Stimulated activated CD4-positive, alpha-beta T cell treated with anti-CD3 and anti-CD28 coated beads, Interleukin-2, amount 100 ng/mL, for 48 hours (primary cell): ENCODE measurements around the gene RAD51B.
A peak's percentile ranks its signal among the peaks of the same experiment; 100 is the strongest.
"Not testable (repeated sequence)": the region's sequence is repeated elsewhere in the genome, so short reads cannot be mapped to it uniquely, and the experiment has no call there.

ENCODE experiments used
- DNase-seq, 2 donors: peaks; one replicate each; pipeline ENCODE4 v3.0.0-alpha.2; 2020

RAD51B gene

DNA sequence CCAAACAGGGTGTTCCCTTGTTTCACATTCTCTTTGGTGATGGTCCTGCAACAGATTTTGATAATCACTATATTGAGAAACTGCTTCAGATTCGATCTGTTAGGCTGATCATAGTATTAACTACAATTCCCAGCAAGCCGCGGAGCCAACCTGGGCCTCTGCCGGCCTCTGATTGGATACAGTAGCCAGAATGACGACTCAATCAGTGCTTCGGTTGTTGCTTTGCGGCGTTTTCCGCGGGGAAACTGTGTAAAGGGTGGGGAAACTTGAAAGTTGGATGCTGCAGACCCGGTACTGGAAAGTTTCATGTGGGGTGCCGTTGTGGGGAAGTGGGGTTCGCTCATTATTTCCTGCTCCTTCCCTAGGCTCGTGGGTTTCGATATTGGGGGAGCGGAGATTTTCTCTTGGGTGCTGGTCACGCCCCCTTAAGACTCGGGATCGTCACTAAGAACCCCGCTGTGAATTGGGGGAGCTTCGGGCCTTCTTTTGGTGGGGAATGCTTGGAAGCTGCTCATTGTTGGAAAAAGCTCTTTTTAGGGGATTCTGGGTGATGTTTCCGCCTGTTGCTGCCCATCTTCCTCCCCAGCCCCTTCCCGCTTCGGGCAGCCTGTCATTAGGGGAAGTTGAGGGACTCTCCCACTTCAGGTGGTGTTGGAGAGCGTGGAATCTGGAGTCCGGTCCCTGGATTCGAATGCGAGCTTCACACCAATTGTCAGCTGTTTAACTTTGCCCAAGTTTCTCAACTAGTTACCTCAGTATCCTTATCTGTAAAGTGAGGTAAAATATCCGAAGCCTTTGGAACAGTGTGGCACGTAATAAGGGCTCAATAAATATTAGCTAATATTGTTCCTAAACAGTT is at the start of gene RAD51B:
Gene RAD51B (plus strand): TSS at position 217 of the 859 bp plus-strand sequence.
- peak; percentile 79 to 83 for DNase-seq

DNA sequence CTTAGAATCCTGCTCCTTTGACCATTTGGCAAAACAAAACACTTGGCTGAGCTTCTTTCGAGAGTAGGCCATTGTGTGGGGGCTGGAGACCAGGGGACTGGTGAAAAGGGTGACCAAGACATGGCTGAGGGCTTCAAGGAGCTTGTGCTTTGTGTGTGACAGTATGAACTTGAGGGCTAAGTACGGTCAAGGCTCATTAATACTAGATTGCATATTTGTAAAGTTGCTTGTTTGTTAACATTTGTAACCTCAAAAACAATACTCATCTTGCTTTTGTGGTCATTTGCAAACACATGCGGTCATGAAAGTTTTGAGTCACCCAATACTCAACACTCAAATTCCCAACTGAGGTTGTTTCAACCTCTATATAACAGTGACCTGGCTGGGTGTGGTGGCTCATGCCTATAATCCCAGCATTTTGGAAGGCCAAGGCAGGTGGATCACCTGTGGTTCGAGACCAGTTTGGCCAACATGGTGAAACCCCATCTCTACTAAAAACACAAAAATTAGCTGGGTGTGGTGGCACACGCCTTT is 45.7 kb upstream of the RAD51B start:
- no peak for DNase-seq

DNA sequence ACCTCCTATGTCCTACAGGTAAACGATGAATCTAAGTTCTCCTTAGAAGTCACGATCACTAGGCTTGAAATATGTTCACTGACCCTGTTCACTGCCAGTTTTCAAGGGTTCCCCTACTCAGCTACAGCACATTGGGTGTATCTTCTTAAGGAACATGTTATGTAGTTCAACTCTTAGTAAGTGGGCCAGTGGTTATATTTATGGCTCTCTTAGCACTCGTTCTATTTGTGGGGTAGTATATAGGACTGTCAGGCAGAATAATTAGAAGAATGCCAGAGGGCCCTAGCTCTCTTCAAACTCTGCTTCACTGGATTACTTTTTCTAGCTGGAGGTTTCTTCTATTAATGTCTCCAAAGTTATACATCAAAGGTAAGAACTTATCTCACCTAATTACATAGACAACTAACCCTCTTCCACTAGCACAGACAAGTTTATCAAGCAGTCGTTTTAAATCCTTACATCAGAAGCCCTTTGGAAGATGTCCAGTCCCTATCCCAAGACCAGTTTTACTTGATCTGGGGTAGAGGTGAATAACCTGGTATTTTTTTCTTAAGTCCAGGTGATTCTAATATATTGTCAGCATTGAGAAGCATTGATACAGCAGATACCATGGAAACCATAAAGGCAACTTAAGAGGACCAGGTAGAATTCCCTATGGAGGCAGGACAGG is 42.8 kb upstream of the RAD51B start:
- no peak for DNase-seq

DNA sequence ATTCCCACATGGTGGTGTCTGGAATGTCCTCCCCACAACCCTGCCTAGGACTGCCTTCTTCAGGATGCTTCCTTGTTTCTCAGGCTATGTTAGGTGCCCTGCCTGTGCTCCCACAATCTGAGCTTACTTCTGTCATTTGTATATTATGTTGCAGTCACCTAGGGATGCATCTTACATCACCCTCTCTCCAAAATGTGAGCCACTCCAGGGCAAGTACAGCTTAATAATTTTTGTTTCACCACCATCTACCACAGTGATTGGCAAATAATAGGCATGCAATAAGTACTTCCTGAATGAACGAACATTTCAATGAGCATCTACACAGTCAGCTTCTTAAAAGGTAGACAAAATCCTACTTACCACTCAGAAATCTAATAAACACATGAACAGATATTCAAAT is 40.8 kb upstream of the RAD51B start:
- no peak for DNase-seq

- DNase-seq, result no peak
Observed at GRCh38 chr14:67782090-67782489, 37.5 kb upstream of the RAD51B start.

GRCh38 chr14:67784244-67784823 is 35.2 kb upstream of the RAD51B start:
- DNase-seq, result no peak

- DNase-seq, result no peak
Observed at GRCh38 chr14:67785270-67786109, 34.1 kb upstream of the RAD51B start.

DNA sequence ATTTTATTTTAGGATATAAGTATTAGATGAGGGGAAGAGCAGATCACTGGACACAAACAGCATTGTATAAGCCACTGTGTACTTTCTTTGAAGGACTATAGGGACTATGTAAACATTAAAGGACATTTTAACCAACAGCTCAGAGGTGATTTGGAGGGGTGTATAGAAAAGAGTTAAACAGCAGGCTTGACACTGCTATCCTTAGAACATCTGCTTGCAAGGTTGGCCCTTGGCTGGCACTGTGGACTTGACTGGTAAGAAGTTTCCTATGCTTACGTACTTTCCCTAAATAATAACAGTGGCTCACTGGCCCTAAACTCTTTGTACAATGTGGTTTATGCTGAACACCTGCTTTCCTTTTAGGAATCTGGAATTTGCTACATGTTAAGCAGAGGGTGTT is 31.9 kb upstream of the RAD51B start:
- DNase-seq, result no peak

DNA sequence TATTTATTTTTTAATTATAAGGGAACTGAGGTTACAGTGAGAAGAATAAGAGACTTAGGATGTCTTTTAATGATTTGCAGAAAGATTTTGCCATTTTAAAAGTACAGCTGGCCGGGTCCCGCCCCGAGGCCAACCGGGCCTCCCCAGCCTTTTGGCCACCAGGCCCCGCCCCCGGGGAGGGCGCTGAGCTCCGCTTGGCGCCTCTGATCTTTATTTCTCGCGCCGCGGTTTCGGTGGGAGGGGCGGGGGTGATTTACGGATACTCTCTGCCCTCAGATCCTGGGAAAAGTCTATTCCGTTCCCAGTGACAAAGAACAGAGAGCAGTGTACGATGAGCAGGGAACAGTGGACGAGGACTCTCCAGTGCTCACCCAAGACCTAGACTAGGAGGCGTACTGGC is 20.8 kb upstream of the RAD51B start:
- no peak for DNase-seq

- no peak for DNase-seq
Observed at GRCh38 chr14:67800743-67801142, 18.8 kb upstream of the RAD51B start.

- DNase-seq, result no peak
Observed at GRCh38 chr14:67806246-67806645, 13.3 kb upstream of the RAD51B start.

DNA sequence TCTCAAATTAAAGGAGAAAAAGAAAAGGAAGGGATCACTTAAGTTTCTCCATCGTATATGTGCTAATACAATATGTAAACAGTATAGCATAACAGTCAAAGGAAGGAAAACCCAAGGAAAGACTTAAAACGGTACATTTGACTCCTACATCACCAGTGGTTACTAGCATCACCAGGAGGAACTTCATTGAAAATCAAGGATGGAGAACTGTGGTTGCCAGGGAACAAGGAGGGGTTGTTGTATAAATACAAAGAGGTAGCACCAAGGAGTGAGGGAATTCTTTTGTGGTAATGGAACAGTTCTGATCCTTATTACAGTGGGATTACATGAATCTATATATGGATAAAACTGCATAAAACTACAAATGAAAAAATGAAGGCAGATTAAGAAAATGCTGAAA is 4.8 kb upstream of the RAD51B start:
- no peak for DNase-seq

- no peak for DNase-seq
Observed at GRCh38 chr14:67815573-67816225, 3.9 kb upstream of the RAD51B start.

- DNase-seq, result peak; percentile 76 to 80
Observed at GRCh38 chr14:67816326-67817002, 3.1 kb upstream of the RAD51B start, which contains the start of gene ZFYVE26. Gene ZFYVE26 (minus strand): TSS chr14:67816590. CDS start chr14:67815963, 627 bp downstream.

DNA sequence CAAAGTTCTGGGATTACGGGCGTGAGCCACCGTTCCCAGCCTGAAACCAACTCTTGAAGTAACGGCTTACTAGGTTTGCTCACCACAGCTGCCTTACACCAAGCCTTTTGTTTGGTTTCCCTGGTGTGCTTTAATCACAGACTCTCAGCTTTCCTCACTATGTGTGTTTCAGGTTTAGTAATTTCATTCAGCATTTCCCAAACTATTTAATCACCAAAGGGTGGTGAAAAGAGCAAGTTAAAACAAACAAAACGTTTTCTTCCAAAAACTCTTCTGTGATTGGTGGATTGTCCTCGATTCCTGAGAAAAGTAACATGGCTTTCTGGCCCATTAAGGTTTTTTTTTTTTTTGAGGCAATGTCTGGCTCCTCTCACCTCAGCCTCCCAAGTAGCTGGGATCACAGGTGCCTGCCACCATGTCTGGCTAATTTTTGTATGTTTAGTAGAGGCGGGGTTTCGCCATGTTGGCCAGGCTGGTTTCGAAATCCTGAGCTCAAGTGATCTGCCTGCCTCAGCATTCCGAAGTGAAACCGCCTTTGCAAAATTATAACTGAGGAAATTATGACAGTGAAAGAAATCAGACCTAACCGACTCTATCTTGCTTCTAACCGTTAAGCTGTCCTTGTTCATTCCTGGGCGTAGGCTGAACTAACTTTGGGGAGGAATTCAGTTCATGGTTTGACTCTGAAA is 1.7 kb upstream of the RAD51B start:
- DNase-seq, result no peak

- DNase-seq, result not testable (repeated sequence)
Observed at GRCh38 chr14:67818476-67818875, 1.1 kb upstream of the RAD51B start.

GRCh38 chr14:67820428-67820971 is 921 bp downstream of the RAD51B start:
- DNase-seq, result no peak

DNA sequence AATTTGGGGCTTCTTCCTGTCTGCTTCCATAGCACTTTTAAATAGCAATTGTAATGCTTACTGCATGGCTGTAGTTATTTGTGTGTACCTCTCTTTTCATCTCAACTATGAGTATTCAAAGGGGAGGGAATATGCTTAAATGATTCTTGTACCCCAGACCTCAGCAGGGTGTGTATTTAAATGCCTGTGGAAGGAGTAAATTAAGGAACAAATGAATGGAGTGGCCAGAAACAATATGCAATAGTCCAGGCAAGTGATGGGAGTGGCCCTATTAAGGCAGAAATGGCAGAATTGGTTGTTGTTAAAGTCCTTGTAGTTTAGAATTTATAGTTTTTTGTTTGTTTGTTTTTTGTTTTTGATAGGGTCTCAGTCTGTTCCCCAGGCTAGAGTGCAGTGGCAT is 1.5 kb downstream of the RAD51B start:
- no peak for DNase-seq

DNA sequence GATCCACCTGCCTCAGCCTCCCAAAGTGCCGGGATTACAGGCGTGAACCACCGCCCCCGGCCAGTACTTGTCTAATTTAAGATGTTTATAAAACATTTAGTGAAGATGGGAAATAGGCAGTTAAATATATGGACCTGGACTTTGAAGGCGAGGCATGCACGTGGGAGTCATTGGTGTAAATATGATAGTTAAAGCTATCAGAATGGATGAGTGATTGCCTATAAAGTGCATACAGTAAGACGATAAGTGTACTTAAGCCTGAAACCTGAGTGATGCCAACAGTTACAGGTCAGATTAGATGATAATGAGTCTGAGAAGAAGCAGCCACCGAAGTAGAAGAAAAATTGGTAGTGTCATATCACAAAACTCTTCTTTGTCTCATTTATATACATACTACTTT is 11.5 kb downstream of the RAD51B start:
- DNase-seq, result no peak

- DNase-seq, result no peak
Observed at GRCh38 chr14:67833403-67833802, 13.8 kb downstream of the RAD51B start.

DNA sequence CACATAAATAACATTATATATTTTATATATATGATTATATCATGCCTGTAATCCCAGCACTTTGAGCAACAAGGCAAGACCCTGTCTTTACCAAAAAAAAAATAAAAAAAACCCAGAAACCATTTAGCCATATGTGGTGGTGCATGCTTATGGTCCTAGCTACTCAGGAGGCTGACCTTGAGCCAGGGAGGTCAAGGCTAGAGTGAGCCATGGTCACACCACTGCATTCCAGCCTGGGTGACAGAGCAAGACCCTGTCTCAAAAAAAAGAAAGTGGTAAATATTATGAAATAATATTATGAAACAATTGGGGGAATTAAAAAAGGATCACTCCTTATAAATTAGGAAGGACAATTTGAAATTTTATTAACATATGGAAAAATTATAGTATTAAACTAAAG is 16.0 kb downstream of the RAD51B start:
- DNase-seq, result no peak
